ENCODE results near the gene TRDN. TPM values are rescaled to one million over a fixed set of nuclear protein-coding genes. Genes with fewer than 3 reads are reported as not detected.

The TRDN gene
- total and polyA plus RNA-seq, 8 donors = 0.08 to 0.21 TPM; not detected in 6

DNA sequence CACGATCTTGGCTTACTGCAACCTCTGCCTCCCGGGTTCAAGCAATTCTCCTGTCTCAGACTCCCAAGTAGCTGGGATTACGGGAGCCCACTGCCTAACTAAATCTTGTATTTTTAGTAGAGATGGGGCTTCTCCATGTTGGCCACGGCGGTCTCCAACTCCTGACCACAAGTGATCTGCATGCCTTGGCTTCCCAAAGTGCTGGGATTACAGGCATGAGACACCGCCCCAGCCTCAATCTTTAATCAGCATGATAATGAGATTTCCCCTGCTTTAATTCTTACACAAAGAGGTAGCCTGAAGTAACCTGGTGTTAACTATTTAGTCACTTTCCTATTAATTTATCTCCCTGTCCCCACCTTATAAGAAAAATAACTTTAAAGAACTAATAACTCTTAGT lies 31.3 kb upstream of the TRDN start:
- TF ChIP-seq, protein P1, sequence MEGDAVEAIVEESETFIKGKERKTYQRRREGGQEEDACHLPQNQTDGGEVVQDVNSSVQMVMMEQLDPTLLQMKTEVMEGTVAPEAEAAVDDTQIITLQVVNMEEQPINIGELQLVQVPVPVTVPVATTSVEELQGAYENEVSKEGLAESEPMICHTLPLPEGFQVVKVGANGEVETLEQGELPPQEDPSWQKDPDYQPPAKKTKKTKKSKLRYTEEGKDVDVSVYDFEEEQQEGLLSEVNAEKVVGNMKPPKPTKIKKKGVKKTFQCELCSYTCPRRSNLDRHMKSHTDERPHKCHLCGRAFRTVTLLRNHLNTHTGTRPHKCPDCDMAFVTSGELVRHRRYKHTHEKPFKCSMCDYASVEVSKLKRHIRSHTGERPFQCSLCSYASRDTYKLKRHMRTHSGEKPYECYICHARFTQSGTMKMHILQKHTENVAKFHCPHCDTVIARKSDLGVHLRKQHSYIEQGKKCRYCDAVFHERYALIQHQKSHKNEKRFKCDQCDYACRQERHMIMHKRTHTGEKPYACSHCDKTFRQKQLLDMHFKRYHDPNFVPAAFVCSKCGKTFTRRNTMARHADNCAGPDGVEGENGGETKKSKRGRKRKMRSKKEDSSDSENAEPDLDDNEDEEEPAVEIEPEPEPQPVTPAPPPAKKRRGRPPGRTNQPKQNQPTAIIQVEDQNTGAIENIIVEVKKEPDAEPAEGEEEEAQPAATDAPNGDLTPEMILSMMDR (IDR thresholded peaks at IDR 0.05) = no peak
- WGBS, 2 donors = 69 to 79% methylated on average over 6 of the region's 6 CpGs
- ATAC-seq = no peak
- Histone ChIP-seq H3K4me1 (no peaks in the 10 kb centered on the region), H3K36me3 (no peaks in the 10 kb centered on the region), H3K27ac (no peak overlapping the region), H3K27me3 (no peaks in the 10 kb centered on the region), H3K9me3 (no peaks in the 10 kb centered on the region), H3K4me3 (no peak overlapping the region)
- no peak for FAIRE-seq
- DNase-seq = no peak
- intact Hi-C loops (cut with DNase I) = no loop called here

- intact Hi-C loops (cut with DNase I) = no loop called here
- FAIRE-seq (no peak), DNase-seq (no peak), ATAC-seq (no peak)
- TF ChIP-seq, protein P1 (IDR thresholded peaks at IDR 0.05) = no peak
- H3K27ac ChIP-seq = no peak overlapping the region
- H3K4me1 ChIP-seq = no peaks in the 10 kb centered on the region
- H3K36me3 ChIP-seq = no peaks in the 10 kb centered on the region
- no peaks in the 10 kb centered on the region for H3K27me3 ChIP-seq
- H3K9me3 ChIP-seq = no peaks in the 10 kb centered on the region
- no peak overlapping the region for H3K4me3 ChIP-seq
Measured at GRCh38 chr6:123663436-123663835, 26.7 kb upstream of the TRDN start.

GRCh38 chr6:123662757-123663156 lies 26.0 kb upstream of the TRDN start:
- intact Hi-C loops (cut with DNase I) = no loop called here
- Histone ChIP-seq H3K27me3 (no peaks in the 10 kb centered on the region), H3K4me1 (no peaks in the 10 kb centered on the region), H3K36me3 (no peaks in the 10 kb centered on the region), H3K9me3 (no peaks in the 10 kb centered on the region), H3K4me3 (no peak overlapping the region), H3K27ac (no peak overlapping the region)
- WGBS, 2 donors = 36 to 42% methylated on average over 3 of the region's 3 CpGs
- DNase-seq (no peak), FAIRE-seq (no peak), ATAC-seq (no peak)
- TF ChIP-seq, protein P1 (IDR thresholded peaks at IDR 0.05) = no peak

- DNase-seq (no peak), FAIRE-seq (no peak), ATAC-seq (no peak)
- Histone ChIP-seq H3K9me3 (no peaks in the 10 kb centered on the region), H3K4me1 (no peaks in the 10 kb centered on the region), H3K27ac (no peak overlapping the region), H3K4me3 (no peak overlapping the region), H3K27me3 (no peaks in the 10 kb centered on the region), H3K36me3 (no peaks in the 10 kb centered on the region)
- WGBS, 2 donors = 67 to 75% methylated on average over 5 of the region's 5 CpGs
- intact Hi-C loops (cut with DNase I) = no loop called here
- TF ChIP-seq, protein P1 (IDR thresholded peaks at IDR 0.05) = no peak
Measured at GRCh38 chr6:123661105-123661891, 24.5 kb upstream of the TRDN start.

DNA sequence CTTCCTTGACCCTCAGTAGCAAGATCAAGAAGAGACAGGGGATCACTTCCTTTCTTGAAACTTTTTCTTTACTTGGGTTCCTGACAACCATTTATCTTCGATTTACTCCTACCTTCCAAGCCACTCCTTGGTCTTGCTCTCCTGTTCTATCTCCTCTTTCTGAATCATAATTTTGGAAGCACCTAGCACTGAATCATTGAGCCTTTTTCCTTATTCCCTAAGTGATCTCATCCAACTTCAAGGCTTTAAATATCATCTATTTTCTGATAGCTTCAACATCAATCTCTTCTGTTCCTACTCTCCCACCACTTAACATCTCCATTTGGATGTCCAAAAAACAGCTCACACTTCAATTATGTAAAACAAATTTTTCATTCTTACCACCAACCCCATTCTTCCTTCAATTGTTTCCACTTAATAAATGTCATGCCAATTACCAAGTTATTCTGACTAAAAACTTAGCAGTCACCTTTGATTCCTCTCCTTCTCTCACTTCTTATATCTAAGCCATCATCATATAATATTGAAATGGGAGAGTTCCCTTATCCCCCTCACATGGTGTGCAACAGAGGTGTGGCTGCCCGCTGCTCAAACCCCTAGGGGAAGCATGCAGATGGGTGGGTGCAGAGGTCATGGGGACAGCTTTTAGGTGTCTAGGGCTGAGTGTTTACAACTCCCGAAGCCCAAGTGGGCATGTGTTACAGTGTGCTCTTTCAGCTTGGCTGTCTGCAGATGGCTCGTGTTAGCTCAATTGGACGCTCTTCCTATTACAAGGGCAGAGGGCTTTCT lies 23.4 kb upstream of the TRDN start:
- Histone ChIP-seq H3K9me3 (no peaks in the 10 kb centered on the region), H3K4me1 (no peaks in the 10 kb centered on the region), H3K27me3 (no peaks in the 10 kb centered on the region), H3K27ac (no peak overlapping the region), H3K36me3 (no peaks in the 10 kb centered on the region), H3K4me3 (no peak overlapping the region)
- TF ChIP-seq, protein P1 (IDR thresholded peaks at IDR 0.05) = no peak
- ATAC-seq (no peak), DNase-seq (no peak), FAIRE-seq (no peak)
- 67 to 75% methylated on average over 5 of the region's 5 CpGs for WGBS, 2 donors
- intact Hi-C loops (cut with DNase I) = no loop called here
